ENCODE data around the gene UQCRQ.

The UQCRQ gene

GRCh38 chr5:132821350-132821749 is 45.1 kb upstream of the UQCRQ start:
- TF ChIP-seq GLIS3 (CRISPR knock-in tag; IDR thresholded peaks at IDR 0.05) (no peak), SNAI2 (CRISPR knock-in tag; IDR thresholded peaks at IDR 0.05) (no peak), CREB5 (CRISPR knock-in tag; IDR thresholded peaks at IDR 0.05; ENCODE audit: low read depth) (no peak), BACH2 (CRISPR knock-in tag; IDR thresholded peaks at IDR 0.05; ENCODE audit: borderline replicate concordance) (no peak), PATZ1 (CRISPR knock-in tag; IDR thresholded peaks at IDR 0.05; ENCODE audit: borderline replicate concordance) (no peak), PPARA (CRISPR knock-in tag; IDR thresholded peaks at IDR 0.05; ENCODE audit: borderline replicate concordance) (no peak), ISL1 (CRISPR knock-in tag; IDR thresholded peaks at IDR 0.05) (no peak), CSRNP3 (CRISPR knock-in tag; IDR thresholded peaks at IDR 0.05) (no peak)
- ATAC-seq = no peak

- TF ChIP-seq ISL1 (CRISPR knock-in tag; IDR thresholded peaks at IDR 0.05) = no peak
- TF ChIP-seq ARNTL (CRISPR knock-in tag; IDR thresholded peaks at IDR 0.05; ENCODE audit: borderline replicate concordance, low read depth) = no peak
- TF ChIP-seq BACH2 (CRISPR knock-in tag; IDR thresholded peaks at IDR 0.05; ENCODE audit: borderline replicate concordance) = no peak
- no peak for TF ChIP-seq ZFP3 (CRISPR knock-in tag; IDR thresholded peaks at IDR 0.05)
- TF ChIP-seq PATZ1 (CRISPR knock-in tag; IDR thresholded peaks at IDR 0.05; ENCODE audit: borderline replicate concordance) = no peak
- no peak for TF ChIP-seq TOX (CRISPR knock-in tag; IDR thresholded peaks at IDR 0.05; ENCODE audit: borderline replicate concordance)
- no peak for TF ChIP-seq TCF4 (CRISPR knock-in tag; IDR thresholded peaks at IDR 0.05; ENCODE audit: borderline replicate concordance)
- no peak for TF ChIP-seq SNAI2 (CRISPR knock-in tag; IDR thresholded peaks at IDR 0.05)
- no peak for TF ChIP-seq ZNF8 (CRISPR knock-in tag; IDR thresholded peaks at IDR 0.05)
- no peak for TF ChIP-seq POU6F1 (CRISPR knock-in tag; IDR thresholded peaks at IDR 0.05; ENCODE audit: borderline replicate concordance, low read depth)
- TF ChIP-seq ESRRG (CRISPR knock-in tag; IDR thresholded peaks at IDR 0.05) = no peak
- TF ChIP-seq CSDC2 (CRISPR knock-in tag; IDR thresholded peaks at IDR 0.05) = no peak
- no peak for TF ChIP-seq PPARA (CRISPR knock-in tag; IDR thresholded peaks at IDR 0.05; ENCODE audit: borderline replicate concordance)
- no peak for TF ChIP-seq GLIS3 (CRISPR knock-in tag; IDR thresholded peaks at IDR 0.05)
- TF ChIP-seq TSHZ2 (CRISPR knock-in tag; IDR thresholded peaks at IDR 0.05) = no peak
- no peak for TF ChIP-seq RARB (CRISPR knock-in tag; IDR thresholded peaks at IDR 0.05)
- TF ChIP-seq ZNF70 (CRISPR knock-in tag; IDR thresholded peaks at IDR 0.05) = no peak
- no peak for TF ChIP-seq CSRNP3 (CRISPR knock-in tag; IDR thresholded peaks at IDR 0.05)
- TF ChIP-seq OSR1 (CRISPR knock-in tag; IDR thresholded peaks at IDR 0.05) = no peak
- ATAC-seq = no peak; the same call in 2 of the 3 replicates
Measured at GRCh38 chr5:132821791-132822190, 44.7 kb upstream of the UQCRQ start.

Measured in SK-N-SH treated with all-trans-retinoic acid at 6 μM for 48 hours (cell line).